Adrenal gland (tissue), 12 donors: Measurements from ENCODE around the gene TCERG1L. TPM values are rescaled to one million over a fixed set of nuclear protein-coding genes. Genes with fewer than 3 reads are reported as not detected.

Source experiments
- DNase-seq, 7 donors: peaks; one replicate each; pipeline ENCODE4 v3.0.0-alpha.2; 2019 to 2020
- H3K27ac ChIP-seq, 5 donors: fragments of 200-600 bp; sonication (generic) in 4 of 5; 1 replicate in 3 of 5; 2 replicates in 2 of 5; pipeline versions ENCODE4 v1.5.1 to v1.8.0; 2016 to 2020; ENCODE audit warnings: mild to moderate bottlenecking in 1 of 5
- H3K27me3 ChIP-seq: fragments of 200-600 bp; 2 replicates; pipeline ENCODE4 v1.8.0; 2021
- H3K36me3 ChIP-seq, 2 donors: fragments of 200-600 bp; replicated peaks in 1 of 2; 1 replicate in 1 of 2; 2 replicates in 1 of 2; pipeline versions ENCODE4 v1.5.1 to v1.8.0; 2018 to 2022
- H3K4me1 ChIP-seq, 2 donors: fragments of 200-600 bp; replicated peaks in 1 of 2; 1 replicate in 1 of 2; 2 replicates in 1 of 2; pipeline versions ENCODE4 v1.5.1 to v1.8.0; 2018 to 2021
- H3K4me3 ChIP-seq, 4 donors: fragments of 200-600 bp; sonication (generic) in 3 of 4; one replicate each; pipeline ENCODE4 v1.5.1; 2016 to 2018
- H3K9me3 ChIP-seq, 3 donors: fragments of 200-600 bp; sonication (generic) in 1 of 3; replicated peaks in 1 of 3; 1 replicate in 2 of 3; 2 replicates in 1 of 3; pipeline versions ENCODE4 v1.5.1 to v1.8.0; 2016 to 2021
- CTCF ChIP-seq, 6 experiments: fragments of 450-650 bp in 4 of 6; fragments of 200-600 bp in 2 of 6; sonication (generic) in 1 of 6; IDR thresholded peaks; 1 replicate in 5 of 6; 2 replicates in 1 of 6; pipeline versions ENCODE4 v1.5.1 to v1.8.0; 2016 to 2021; ENCODE audit warnings: antibody characterized with exemption in 6 of 6, mild to moderate bottlenecking in 2 of 6, moderate library complexity in 1 of 6
- POLR2A ChIP-seq, 2 donors: fragments of 450-650 bp; IDR thresholded peaks; one replicate each; pipeline ENCODE4 v1.6.1; 2017; ENCODE audit warnings: antibody characterized with exemption in 2 of 2, mild to moderate bottlenecking in 2 of 2, moderate library complexity in 1 of 2
- WGBS, 4 donors: extraction: QIAGEN DNeasy Blood & Tissue Kit in 2 of 4; methylation state at CpG; one replicate each; pipeline versions ENCODE4 v1.1.5 to v1.1.7; 2013 to 2017; 5-methylcytosine and 5-hydroxymethylcytosine counted together
- intact Hi-C, 2 donors: fragments of 100-400 bp; cut with DNase I; formaldehyde crosslinking; loops; one replicate each; pipeline versions ENCODE4 v1.14.1 to v1.15.0; 2022 to 2023
- polyA plus RNA-seq, 3 donors: library from polyadenylated mRNA; stranded (reverse); fragments of 200-250 nt in 2 of 3; fragments of 350-450 nt in 1 of 3; fragmentation: Illumina TruSeq in 1 of 3; extraction: RNeasy Lipid Tissue Mini Kit (QIAGEN cat#74804) in 1 of 3; gene quantifications; one replicate each; pipeline ENCODE4 v1.2.3, GENCODE V29; 2013 to 2014
- total RNA-seq, 9 donors: library from RNA; depleted of rRNA in 4 of 9; stranded (reverse); fragments of >200 nt in 4 of 9; fragments of 120-200 nt in 1 of 9; fragmentation: NEBNext Ultra II Directional in 1 of 9; extraction: Animal tissue kit (Norgen Biotek cat#: 25700) in 1 of 9; gene quantifications; one replicate each; pipeline versions ENCODE4 v1.1.0 to v1.2.4, GENCODE V29; 2013 to 2023
- donor health status: healthy with polysubstance abuse.
- donor health status: Bipolar disorder and iron deficiency.
- donor health status: DM: yes; HTN: yes; CAD: no.
- donor health status: DM: no; HTN: no; CAD: no.
- donor health status: DM: no; HTN: no; CAD: no.
- donor health status: DM: yes; HTN: yes; CAD: no.

The TCERG1L gene
- total and polyA plus RNA-seq, 12 donors = 0.17 to 3.4 (median 0.97) TPM

- H3K4me3 ChIP-seq = no peak overlapping the region
- H3K27ac ChIP-seq = no peak overlapping the region
- H3K9me3 ChIP-seq = no peaks in the 10 kb centered on the region
- H3K36me3 ChIP-seq = no peaks in the 10 kb centered on the region
- no peaks in the 10 kb centered on the region for H3K4me1 ChIP-seq
- TF ChIP-seq CTCF (IDR thresholded peaks at IDR 0.05) (no peak), POLR2A (IDR thresholded peaks at IDR 0.05) (no peak)
- H3K27me3 ChIP-seq = no peaks in the 10 kb centered on the region
- intact Hi-C loops = no loop called here
- WGBS, 4 donors = 84 to 94% (median 87%) methylated on average over 12 of the region's 12 CpGs
- no peak for DNase-seq
Observed at GRCh38 chr10:131243076-131243475, 68.4 kb downstream of the TCERG1L start.

GRCh38 chr10:131242007-131242406, 69.5 kb downstream of the TCERG1L start:
- intact Hi-C loops = no loop called here
- peak in 5 of 7 donors; percentile 41 to 68 (median 44) for DNase-seq
- no peak overlapping the region for H3K27ac ChIP-seq
- WGBS, 4 donors = 14 to 19% (median 16%) methylated on average over 8 of the region's 8 CpGs
- TF ChIP-seq POLR2A (IDR thresholded peaks at IDR 0.05) = no peak
- TF ChIP-seq CTCF (IDR thresholded peaks at IDR 0.05) = peak in 5 of 6 experiments; percentile 16 to 46 (median 38)
- H3K27me3 ChIP-seq = no peaks in the 10 kb centered on the region
- H3K4me3 ChIP-seq = no peak overlapping the region
- H3K36me3 ChIP-seq = no peaks in the 10 kb centered on the region
- H3K4me1 ChIP-seq = no peaks in the 10 kb centered on the region
- H3K9me3 ChIP-seq = no peaks in the 10 kb centered on the region

- H3K4me3 ChIP-seq = no peak overlapping the region
- no peaks in the 10 kb centered on the region for H3K36me3 ChIP-seq
- H3K9me3 ChIP-seq = no peaks in the 10 kb centered on the region
- 80 to 85% (median 83%) methylated on average over 16 of the region's 16 CpGs for WGBS, 4 donors
- intact Hi-C loops = no loop called here
- no peak for DNase-seq
- H3K4me1 ChIP-seq = no peaks in the 10 kb centered on the region
- no peak overlapping the region for H3K27ac ChIP-seq
- H3K27me3 ChIP-seq = no peaks in the 10 kb centered on the region
- no peak for TF ChIP-seq CTCF (IDR thresholded peaks at IDR 0.05)
- TF ChIP-seq POLR2A (IDR thresholded peaks at IDR 0.05) = no peak
Observed at GRCh38 chr10:131240691-131241090, 70.8 kb downstream of the TCERG1L start.

- H3K4me1 ChIP-seq = no peaks in the 10 kb centered on the region
- H3K9me3 ChIP-seq = no peaks in the 10 kb centered on the region
- TF ChIP-seq POLR2A (IDR thresholded peaks at IDR 0.05) (no peak), CTCF (IDR thresholded peaks at IDR 0.05) (no peak)
- H3K27ac ChIP-seq = no peak overlapping the region
- no peaks in the 10 kb centered on the region for H3K27me3 ChIP-seq
- no peak overlapping the region for H3K4me3 ChIP-seq
- intact Hi-C loops = no loop called here
- no peak for DNase-seq
- no peaks in the 10 kb centered on the region for H3K36me3 ChIP-seq
- 74 to 86% (median 78%) methylated on average over 2 to 7 of the region's 7 CpGs for WGBS, 4 donors
Observed at GRCh38 chr10:131239926-131240325, 71.6 kb downstream of the TCERG1L start.
